ENCODE data around the gene TAGAP.

TAGAP gene

DNA sequence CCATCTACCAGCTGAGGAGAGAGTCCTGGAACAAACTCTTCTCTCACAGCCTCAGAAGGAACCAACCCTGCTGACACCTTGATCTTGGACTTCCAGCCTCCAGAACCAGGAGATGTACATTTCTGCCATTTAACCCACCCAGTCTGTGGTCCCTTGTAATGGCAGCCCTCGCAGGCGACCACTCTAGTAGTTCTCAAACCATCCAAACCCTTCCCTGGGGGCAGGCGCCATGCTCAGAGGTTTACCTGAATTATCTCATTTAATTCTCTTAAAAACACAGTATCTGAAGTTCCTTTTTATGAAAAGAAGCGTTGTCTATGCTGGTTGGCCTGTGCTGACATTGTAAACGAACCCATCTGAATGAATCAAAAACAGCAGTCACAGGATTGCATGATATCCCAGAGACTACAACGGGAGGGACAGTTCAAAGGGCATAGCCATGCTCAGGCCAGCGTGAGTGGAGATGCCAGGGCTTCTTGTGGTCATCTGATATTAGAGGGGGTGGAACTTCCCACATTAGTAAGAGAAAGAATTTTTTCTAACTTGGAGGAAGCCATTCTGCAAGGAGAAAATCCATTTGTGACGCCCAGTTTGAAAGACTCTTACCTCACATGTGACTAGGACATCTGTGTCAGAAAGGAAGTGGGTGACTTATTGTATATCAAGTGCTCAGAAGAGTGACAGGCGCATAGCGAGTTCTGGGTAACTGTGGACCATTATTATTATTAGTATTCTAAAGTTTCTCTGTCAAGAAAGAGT, 17.2 kb upstream of the TAGAP start:
- H3K27ac ChIP-seq (ENCODE audit: low read length): no peak overlapping the region

DNA sequence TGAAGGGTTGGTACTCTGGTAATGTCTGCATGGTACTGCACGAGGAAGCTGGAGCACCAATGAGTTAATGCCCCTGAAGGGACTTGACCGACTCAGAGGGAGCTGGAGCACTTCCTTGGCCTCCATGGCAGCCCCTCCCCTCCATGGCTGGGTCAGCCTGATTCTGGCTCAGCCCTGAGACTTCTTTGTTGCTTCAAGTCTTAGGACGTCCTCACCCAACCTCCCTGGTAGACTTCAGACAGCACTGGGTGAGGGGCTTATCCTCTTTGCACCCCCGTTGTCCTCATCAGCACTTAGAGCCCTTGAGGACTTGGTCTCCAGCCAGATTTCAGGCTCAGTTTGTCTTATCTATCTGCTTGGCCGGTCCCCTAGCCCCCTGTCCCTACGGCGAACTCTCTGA, 16.4 kb upstream of the TAGAP start:
- DNase-seq (ENCODE audit: low read depth, low spot score): no peak
- Histone ChIP-seq H3K9me3 (ENCODE audit: control insufficient read depth, insufficient read depth, low read length) (no peaks in the 10 kb centered on the region), H3K36me3 (ENCODE audit: control insufficient read depth, insufficient read depth, low read length) (no peaks in the 10 kb centered on the region), H3K27me3 (ENCODE audit: control insufficient read depth, insufficient read depth, low read length) (no peaks in the 10 kb centered on the region), H3K4me3 (ENCODE audit: low read length) (no peak overlapping the region), H3K4me1 (ENCODE audit: control insufficient read depth, insufficient read depth, low read length) (no peaks in the 10 kb centered on the region), H3K27ac (ENCODE audit: low read length) (no peak overlapping the region)
- no CpG with 5 or more reads among the region's 7 CpGs for WGBS (ENCODE audit: insufficient coverage, insufficient read length)

More for the DNA sequence above, 17.2 kb upstream of the TAGAP start:
- Histone ChIP-seq H3K4me3 (ENCODE audit: low read length) (no peak overlapping the region), H3K4me1 (ENCODE audit: control insufficient read depth, insufficient read depth, low read length) (no peaks in the 10 kb centered on the region), H3K9me3 (ENCODE audit: control insufficient read depth, insufficient read depth, low read length) (no peaks in the 10 kb centered on the region), H3K27me3 (ENCODE audit: control insufficient read depth, insufficient read depth, low read length) (no peaks in the 10 kb centered on the region), H3K36me3 (ENCODE audit: control insufficient read depth, insufficient read depth, low read length) (no peaks in the 10 kb centered on the region)
- no peak for DNase-seq (ENCODE audit: low read depth, low spot score)
- WGBS (ENCODE audit: insufficient coverage, insufficient read length): no CpG with 5 or more reads among the region's 10 CpGs

DNA sequence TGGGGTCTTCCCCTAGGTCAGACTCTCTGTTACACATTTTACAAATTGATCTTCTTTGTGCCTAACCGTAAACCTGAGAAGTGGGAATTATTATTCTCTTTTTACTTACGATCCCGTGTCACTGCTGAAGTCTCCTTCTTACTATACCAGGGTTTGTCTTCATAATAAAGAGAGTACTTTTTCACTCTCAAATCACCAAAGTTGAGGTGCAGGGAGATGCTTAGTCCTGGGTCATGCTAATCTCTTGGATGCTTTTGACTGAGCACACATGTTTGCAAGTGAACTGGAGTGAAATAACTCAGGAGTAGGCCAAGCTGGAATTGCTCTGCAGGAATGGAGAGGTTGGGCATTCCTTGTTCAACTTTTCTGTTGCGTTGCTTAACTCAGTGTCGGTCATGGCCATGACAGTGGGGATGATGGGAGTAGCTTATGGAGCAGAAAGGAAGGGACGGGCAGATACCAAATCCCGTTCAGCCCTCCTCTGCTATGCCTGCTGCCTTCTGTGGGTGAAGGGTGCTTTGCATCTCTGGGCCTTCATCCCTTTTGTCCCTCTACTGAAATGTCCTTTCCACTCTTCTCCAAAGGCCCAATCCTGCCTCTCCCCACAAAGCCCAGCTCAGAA, 15.2 kb upstream of the TAGAP start:
- H3K9me3 ChIP-seq (ENCODE audit: control insufficient read depth, insufficient read depth, low read length): no peaks in the 10 kb centered on the region
- no peak for DNase-seq (ENCODE audit: low read depth, low spot score)
- H3K27me3 ChIP-seq (ENCODE audit: control insufficient read depth, insufficient read depth, low read length): no peaks in the 10 kb centered on the region
- H3K4me3 ChIP-seq (ENCODE audit: low read length): no peak overlapping the region
- H3K36me3 ChIP-seq (ENCODE audit: control insufficient read depth, insufficient read depth, low read length): no peaks in the 10 kb centered on the region
- H3K27ac ChIP-seq (ENCODE audit: low read length): no peak overlapping the region
- WGBS (ENCODE audit: insufficient coverage, insufficient read length): no CpG with 5 or more reads among the region's 7 CpGs
- no peaks in the 10 kb centered on the region for H3K4me1 ChIP-seq (ENCODE audit: control insufficient read depth, insufficient read depth, low read length)

DNA sequence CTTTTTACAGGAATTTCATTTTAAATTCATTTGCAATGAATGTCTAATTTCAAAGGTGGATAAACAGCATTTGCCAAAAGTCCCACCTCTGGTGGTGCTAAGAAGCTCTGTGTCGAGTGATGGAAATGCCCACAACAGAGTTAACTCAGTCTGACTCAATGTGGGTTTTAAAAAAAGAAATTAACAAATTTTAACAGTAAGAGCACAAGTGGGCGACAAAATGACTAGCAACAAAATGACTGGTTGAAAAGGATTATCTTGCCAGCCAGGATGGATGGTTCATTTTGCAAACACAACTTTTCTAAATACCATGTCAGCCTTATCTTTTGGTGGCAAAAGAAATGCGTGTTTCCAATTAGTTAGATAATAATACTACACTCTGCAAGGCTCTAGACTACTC, 14.3 kb upstream of the TAGAP start:
- WGBS (ENCODE audit: insufficient coverage, insufficient read length): no CpG with 5 or more reads among the region's 3 CpGs
- H3K4me3 ChIP-seq (ENCODE audit: low read length): no peak overlapping the region
- no peak for DNase-seq (ENCODE audit: low read depth, low spot score)
- H3K27ac ChIP-seq (ENCODE audit: low read length): no peak overlapping the region
- H3K4me1 ChIP-seq (ENCODE audit: control insufficient read depth, insufficient read depth, low read length): no peaks in the 10 kb centered on the region
- H3K36me3 ChIP-seq (ENCODE audit: control insufficient read depth, insufficient read depth, low read length): no peaks in the 10 kb centered on the region
- no peaks in the 10 kb centered on the region for H3K27me3 ChIP-seq (ENCODE audit: control insufficient read depth, insufficient read depth, low read length)
- H3K9me3 ChIP-seq (ENCODE audit: control insufficient read depth, insufficient read depth, low read length): no peaks in the 10 kb centered on the region

DNA sequence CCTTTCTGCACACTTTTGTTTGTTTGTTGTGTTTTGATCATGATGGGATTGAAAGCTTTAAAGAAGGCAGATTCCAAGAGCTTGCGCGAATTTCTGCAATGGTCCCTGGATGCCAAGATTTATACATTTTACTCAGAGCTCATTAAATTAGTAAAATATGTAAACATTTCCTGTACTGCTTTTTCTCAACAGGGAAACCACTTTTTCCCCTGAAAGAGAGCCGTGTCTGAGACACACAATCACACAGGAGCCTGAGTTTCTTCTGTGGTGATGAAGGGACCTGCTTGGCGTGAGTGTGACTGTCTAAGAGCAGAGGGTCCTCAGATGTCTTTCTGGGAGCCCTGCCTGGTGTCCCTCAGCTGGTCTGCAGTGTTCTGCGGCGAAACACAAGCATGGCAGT, 12.1 kb upstream of the TAGAP start:
- H3K27me3 ChIP-seq (ENCODE audit: control insufficient read depth, insufficient read depth, low read length): no peaks in the 10 kb centered on the region
- no peak for DNase-seq (ENCODE audit: low read depth, low spot score)
- H3K36me3 ChIP-seq (ENCODE audit: control insufficient read depth, insufficient read depth, low read length): no peaks in the 10 kb centered on the region
- H3K27ac ChIP-seq (ENCODE audit: low read length): no peak overlapping the region
- no CpG with 5 or more reads among the region's 6 CpGs for WGBS (ENCODE audit: insufficient coverage, insufficient read length)
- no peaks in the 10 kb centered on the region for H3K9me3 ChIP-seq (ENCODE audit: control insufficient read depth, insufficient read depth, low read length)
- no peaks in the 10 kb centered on the region for H3K4me1 ChIP-seq (ENCODE audit: control insufficient read depth, insufficient read depth, low read length)
- H3K4me3 ChIP-seq (ENCODE audit: low read length): no peak overlapping the region

DNA sequence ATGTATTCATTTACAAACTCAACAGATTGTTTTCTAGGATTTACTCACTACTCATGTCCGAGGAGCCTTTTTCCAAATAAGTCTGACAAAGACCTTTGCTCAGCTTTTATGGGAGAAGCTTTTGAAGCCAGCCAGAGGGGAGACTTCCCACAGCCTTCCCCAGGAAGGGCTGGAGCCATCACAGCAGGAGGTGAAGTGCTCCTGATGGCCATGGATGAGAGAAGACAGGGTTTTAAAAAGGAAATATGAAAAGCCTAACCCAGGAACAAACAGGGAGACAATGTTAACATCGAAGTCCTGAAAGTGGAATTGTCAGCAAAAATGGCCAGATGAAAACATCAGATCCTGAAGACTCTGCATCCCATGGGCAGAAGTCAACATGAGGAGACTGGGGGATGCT, 11.6 kb upstream of the TAGAP start:
- WGBS (ENCODE audit: insufficient coverage, insufficient read length): no CpG with 5 or more reads among the region's 2 CpGs
- Histone ChIP-seq H3K36me3 (ENCODE audit: control insufficient read depth, insufficient read depth, low read length) (no peaks in the 10 kb centered on the region), H3K9me3 (ENCODE audit: control insufficient read depth, insufficient read depth, low read length) (no peaks in the 10 kb centered on the region), H3K4me1 (ENCODE audit: control insufficient read depth, insufficient read depth, low read length) (no peaks in the 10 kb centered on the region), H3K27ac (ENCODE audit: low read length) (no peak overlapping the region), H3K4me3 (ENCODE audit: low read length) (no peak overlapping the region), H3K27me3 (ENCODE audit: control insufficient read depth, insufficient read depth, low read length) (no peaks in the 10 kb centered on the region)
- no peak for DNase-seq (ENCODE audit: low read depth, low spot score)

DNA sequence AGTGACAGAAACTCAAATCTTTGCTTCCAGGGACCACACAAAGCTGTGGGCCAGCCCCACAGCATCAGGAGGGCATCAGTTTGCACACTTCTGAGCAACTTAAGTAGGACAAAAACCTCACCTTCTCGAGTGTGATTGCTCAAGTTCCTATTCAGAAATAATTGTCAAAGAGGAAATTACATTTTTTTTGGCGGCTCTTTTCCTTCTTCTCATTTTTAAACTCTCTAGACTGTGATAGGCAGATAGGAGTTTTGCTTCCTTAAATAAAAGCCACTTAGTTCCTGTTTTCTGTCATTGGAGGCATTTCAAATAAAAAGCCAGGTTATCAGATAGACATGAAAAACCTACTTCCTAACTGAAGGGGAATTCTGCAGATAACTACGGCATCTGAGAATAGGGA, 11.2 kb upstream of the TAGAP start:
- Histone ChIP-seq H3K4me3 (ENCODE audit: low read length) (no peak overlapping the region), H3K27ac (ENCODE audit: low read length) (no peak overlapping the region), H3K27me3 (ENCODE audit: control insufficient read depth, insufficient read depth, low read length) (no peaks in the 10 kb centered on the region), H3K9me3 (ENCODE audit: control insufficient read depth, insufficient read depth, low read length) (no peaks in the 10 kb centered on the region), H3K36me3 (ENCODE audit: control insufficient read depth, insufficient read depth, low read length) (no peaks in the 10 kb centered on the region), H3K4me1 (ENCODE audit: control insufficient read depth, insufficient read depth, low read length) (no peaks in the 10 kb centered on the region)
- no peak for DNase-seq (ENCODE audit: low read depth, low spot score)
- WGBS (ENCODE audit: insufficient coverage, insufficient read length): no CpG with 5 or more reads among the region's 3 CpGs

DNA sequence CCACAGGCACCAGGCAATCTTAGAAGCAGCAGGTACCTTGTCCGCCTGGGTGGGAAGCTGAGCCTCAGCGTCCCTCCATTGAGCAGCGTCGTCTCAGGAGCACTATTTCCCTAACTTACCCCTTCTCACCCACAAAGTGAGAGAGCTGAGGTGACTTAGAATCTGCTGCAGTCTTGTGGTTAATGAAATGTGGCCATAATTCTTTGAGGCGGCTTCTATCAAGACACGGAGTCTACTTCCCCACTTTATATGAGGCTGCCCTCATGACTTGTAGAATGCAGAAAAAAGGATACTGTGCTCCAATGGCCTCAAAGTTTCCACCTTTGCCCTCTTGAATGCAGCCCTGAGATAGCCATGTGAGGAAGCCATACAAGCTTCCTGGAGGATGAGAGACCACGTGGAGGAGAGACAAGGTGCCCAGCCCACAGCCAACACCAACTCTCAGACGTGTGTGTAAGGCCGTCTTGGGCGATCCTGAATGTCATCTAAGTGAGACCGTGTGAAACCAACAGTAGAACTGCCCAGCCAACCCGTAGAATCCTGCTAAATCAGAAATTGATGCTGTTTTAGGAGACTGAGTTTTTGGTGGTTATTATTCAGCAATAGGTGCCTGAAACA, 9.1 kb upstream of the TAGAP start:
- DNase-seq (ENCODE audit: low read depth, low spot score): no peak
- Histone ChIP-seq H3K4me3 (ENCODE audit: low read length) (no peak overlapping the region), H3K4me1 (ENCODE audit: control insufficient read depth, insufficient read depth, low read length) (no peaks in the 10 kb centered on the region), H3K27me3 (ENCODE audit: control insufficient read depth, insufficient read depth, low read length) (no peaks in the 10 kb centered on the region), H3K9me3 (ENCODE audit: control insufficient read depth, insufficient read depth, low read length) (no peaks in the 10 kb centered on the region), H3K36me3 (ENCODE audit: control insufficient read depth, insufficient read depth, low read length) (no peaks in the 10 kb centered on the region), H3K27ac (ENCODE audit: low read length) (no peak overlapping the region)
- WGBS (ENCODE audit: insufficient coverage, insufficient read length): no CpG with 5 or more reads among the region's 12 CpGs

DNA sequence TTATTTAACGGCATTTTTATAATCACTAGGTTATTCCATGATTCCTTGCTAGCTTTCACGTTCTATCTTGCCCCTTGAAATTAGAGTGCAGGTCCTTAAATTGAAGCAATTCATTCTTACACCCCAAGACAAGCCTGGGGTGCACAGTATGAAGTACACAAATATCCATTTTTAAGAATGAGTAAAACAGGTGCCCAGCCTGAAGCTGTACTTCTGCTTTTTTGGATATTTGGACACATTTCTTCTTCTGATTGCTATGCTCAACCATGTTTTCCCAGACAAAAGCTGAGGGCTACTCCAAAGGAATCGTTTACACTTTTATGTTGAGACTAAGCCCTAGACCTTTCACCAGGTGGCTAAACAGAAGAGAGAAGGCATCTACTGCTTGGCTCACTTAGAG, 7.9 kb upstream of the TAGAP start:
- Histone ChIP-seq H3K9me3 (ENCODE audit: control insufficient read depth, insufficient read depth, low read length) (no peaks in the 10 kb centered on the region), H3K27ac (ENCODE audit: low read length) (no peak overlapping the region), H3K4me1 (ENCODE audit: control insufficient read depth, insufficient read depth, low read length) (no peaks in the 10 kb centered on the region), H3K4me3 (ENCODE audit: low read length) (no peak overlapping the region), H3K27me3 (ENCODE audit: control insufficient read depth, insufficient read depth, low read length) (no peaks in the 10 kb centered on the region), H3K36me3 (ENCODE audit: control insufficient read depth, insufficient read depth, low read length) (no peaks in the 10 kb centered on the region)
- DNase-seq (ENCODE audit: low read depth, low spot score): no peak
- no CpG with 5 or more reads among the region's 3 CpGs for WGBS (ENCODE audit: insufficient coverage, insufficient read length)

DNA sequence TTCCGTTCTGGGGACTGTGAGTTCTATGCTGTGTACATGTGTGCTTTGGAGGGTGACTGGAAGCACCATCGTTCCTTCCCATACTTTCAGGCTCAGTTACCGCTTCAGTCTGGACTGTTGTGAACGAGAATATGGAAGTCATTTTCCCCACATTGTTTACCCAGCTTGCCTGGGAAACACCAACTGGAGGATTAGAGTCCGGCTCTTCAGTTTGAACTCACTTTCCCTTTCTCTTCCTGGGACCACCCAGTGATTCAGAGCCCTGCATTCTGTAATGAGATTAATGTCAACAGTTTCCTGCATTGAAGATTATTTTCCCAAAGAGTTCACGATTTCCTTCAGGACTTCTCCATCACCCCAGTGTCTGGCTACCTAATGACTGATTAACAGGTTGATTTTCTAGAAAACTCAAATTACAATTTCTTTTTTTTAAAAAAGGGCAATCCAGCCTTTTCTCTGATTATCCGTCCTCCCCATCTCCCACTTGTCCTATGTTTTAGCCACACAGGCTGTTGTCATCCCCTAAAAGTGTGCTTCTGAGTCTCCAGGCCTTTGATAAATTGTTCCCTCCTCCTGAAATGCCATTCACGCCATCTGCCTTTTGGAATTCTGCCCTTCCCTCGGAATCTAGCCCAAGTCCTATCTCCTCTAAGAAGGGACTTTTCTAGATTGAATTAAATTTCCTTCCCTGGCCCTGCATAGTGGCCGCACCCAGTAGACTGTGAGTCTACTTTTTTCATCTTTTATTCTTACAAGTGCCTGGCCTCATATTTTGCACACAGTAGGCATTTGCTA, 3.3 kb upstream of the TAGAP start:
- WGBS (ENCODE audit: insufficient coverage, insufficient read length): no CpG with 5 or more reads among the region's 10 CpGs
- no peaks in the 10 kb centered on the region for H3K36me3 ChIP-seq (ENCODE audit: control insufficient read depth, insufficient read depth, low read length)
- no peaks in the 10 kb centered on the region for H3K9me3 ChIP-seq (ENCODE audit: control insufficient read depth, insufficient read depth, low read length)
- H3K27ac ChIP-seq (ENCODE audit: low read length): no peak overlapping the region
- DNase-seq (ENCODE audit: low read depth, low spot score): no peak
- no peaks in the 10 kb centered on the region for H3K27me3 ChIP-seq (ENCODE audit: control insufficient read depth, insufficient read depth, low read length)
- no peak overlapping the region for H3K4me3 ChIP-seq (ENCODE audit: low read length)
- no peaks in the 10 kb centered on the region for H3K4me1 ChIP-seq (ENCODE audit: control insufficient read depth, insufficient read depth, low read length)

Data from iPS DF 6.9 (cell line).